Astrocyte (in vitro differentiated cells and primary cell): ENCODE measurements around the gene PDGFRA. TPM values are rescaled to one million over a fixed set of nuclear protein-coding genes. Genes with fewer than 3 reads are reported as not detected.

Source experiments
- DNase-seq: peaks from one replicate; pipeline ENCODE4 v3.0.0-alpha.2; 2010; ENCODE audit warnings: low read depth
- FAIRE-seq: peaks from 2 replicates; lab custom pipeline; 2011; peaks lifted over from hg19 to GRCh38; lab: Jason Lieb, UNC
- H2AFZ ChIP-seq: 2 replicates; pipeline ENCODE4 v1.6.0; 2012; ENCODE audit warnings: low read depth, low read length, inconsistent platforms
- H3K27ac ChIP-seq: 2 replicates; pipeline ENCODE4 v1.5.1; 2011; ENCODE audit warnings: low read depth, low read length, inconsistent platforms
- H3K27me3 ChIP-seq: 2 replicates; pipeline ENCODE4 v1.6.0; 2011; ENCODE audit warnings: low read length, inconsistent platforms; ENCODE audit not compliant: insufficient read depth
- H3K36me3 ChIP-seq: 2 replicates; pipeline ENCODE4 v1.5.1; 2011; ENCODE audit warnings: low read length, inconsistent platforms; ENCODE audit not compliant: insufficient read depth
- H3K4me1 ChIP-seq: 2 replicates; pipeline ENCODE4 v1.5.1; 2011; ENCODE audit warnings: low read length, inconsistent platforms; ENCODE audit not compliant: insufficient read depth
- H3K4me2 ChIP-seq: 2 replicates; pipeline ENCODE4 v1.6.0; 2012; ENCODE audit warnings: low read length, inconsistent platforms
- H3K4me3 ChIP-seq: 2 replicates; pipeline ENCODE4 v1.5.1; 2011; ENCODE audit warnings: low read depth, mild to moderate bottlenecking, low read length, inconsistent platforms; ENCODE audit not compliant: insufficient read depth
- H3K79me2 ChIP-seq: 2 replicates; pipeline ENCODE4 v1.6.0; 2012; ENCODE audit warnings: mild to moderate bottlenecking, low read length, inconsistent platforms; ENCODE audit not compliant: insufficient read depth
- H3K9ac ChIP-seq: 2 replicates; pipeline ENCODE4 v1.6.0; 2012; ENCODE audit warnings: mild to moderate bottlenecking, low read length, inconsistent platforms
- H3K9me3 ChIP-seq: 2 replicates; pipeline ENCODE4 v1.5.1; 2012; ENCODE audit warnings: low read depth, mild to moderate bottlenecking, low read length, inconsistent platforms; ENCODE audit not compliant: insufficient read depth
- H4K20me1 ChIP-seq: 2 replicates; pipeline ENCODE4 v1.6.0; 2012; ENCODE audit warnings: low read length, inconsistent platforms; ENCODE audit not compliant: insufficient read depth
- H3K27ac Mint-ChIP-seq: one replicate; pipeline ENCODE4 v1.8.0; 2021; ENCODE audit warnings: mild to moderate bottlenecking, mixed read lengths; ENCODE audit not compliant: unreplicated experiment
- H3K27me3 Mint-ChIP-seq: one replicate; pipeline ENCODE4 v1.8.0; 2021; ENCODE audit warnings: low read depth, mixed read lengths; ENCODE audit not compliant: unreplicated experiment
- H3K36me3 Mint-ChIP-seq: one replicate; pipeline ENCODE4 v1.8.0; 2021; ENCODE audit warnings: low read depth, mixed read lengths; ENCODE audit not compliant: unreplicated experiment
- H3K4me1 Mint-ChIP-seq: one replicate; pipeline ENCODE4 v1.8.0; 2021; ENCODE audit warnings: low read depth, mixed read lengths; ENCODE audit not compliant: unreplicated experiment
- H3K4me3 Mint-ChIP-seq: one replicate; pipeline ENCODE4 v1.8.0; 2021; ENCODE audit warnings: mild to moderate bottlenecking, moderate library complexity, mixed read lengths; ENCODE audit not compliant: unreplicated experiment
- H3K9me3 Mint-ChIP-seq: one replicate; pipeline ENCODE4 v1.8.0; 2021; ENCODE audit warnings: mild to moderate bottlenecking, mixed read lengths; ENCODE audit not compliant: unreplicated experiment
- EZH2 ChIP-seq: IDR thresholded peaks from 2 replicates; pipeline ENCODE4 v1.6.1; 2012; ENCODE audit warnings: mild to moderate bottlenecking, low read length, inconsistent platforms; ENCODE audit not compliant: insufficient read depth
- total RNA-seq: library from RNA; stranded (reverse); gene quantifications from 2 replicates; pipeline ENCODE4 v1.2.1, GENCODE V29; 2021
- TF ChIP-seq, protein P1 (sequence below): IDR thresholded peaks from 2 replicates; pipeline ENCODE4 v1.5.1; 2011; ENCODE audit warnings: low read depth, mild to moderate bottlenecking, inconsistent platforms, low read length, moderate library complexity; ENCODE audit not compliant: insufficient read depth

The PDGFRA gene
- total RNA-seq, 1 donor from 2014 or later, result 9.2 TPM

- H3K4me1 ChIP-seq, result peaks cover 65% of the 10 kb centered on the region
- H3K27me3 ChIP-seq, result peaks cover 7% of the 10 kb centered on the region
- peak overlapping the region; percentile 69 for H3K9ac ChIP-seq
- H2AFZ ChIP-seq, result peak overlapping the region; percentile 69
- H3K4me1 Mint-ChIP-seq, result peaks cover 17% of the 10 kb centered on the region
- H4K20me1 ChIP-seq, result peaks cover 8% of the 10 kb centered on the region
- peaks cover 30% of the 10 kb centered on the region for H3K27me3 Mint-ChIP-seq
- TF ChIP-seq, protein P1, sequence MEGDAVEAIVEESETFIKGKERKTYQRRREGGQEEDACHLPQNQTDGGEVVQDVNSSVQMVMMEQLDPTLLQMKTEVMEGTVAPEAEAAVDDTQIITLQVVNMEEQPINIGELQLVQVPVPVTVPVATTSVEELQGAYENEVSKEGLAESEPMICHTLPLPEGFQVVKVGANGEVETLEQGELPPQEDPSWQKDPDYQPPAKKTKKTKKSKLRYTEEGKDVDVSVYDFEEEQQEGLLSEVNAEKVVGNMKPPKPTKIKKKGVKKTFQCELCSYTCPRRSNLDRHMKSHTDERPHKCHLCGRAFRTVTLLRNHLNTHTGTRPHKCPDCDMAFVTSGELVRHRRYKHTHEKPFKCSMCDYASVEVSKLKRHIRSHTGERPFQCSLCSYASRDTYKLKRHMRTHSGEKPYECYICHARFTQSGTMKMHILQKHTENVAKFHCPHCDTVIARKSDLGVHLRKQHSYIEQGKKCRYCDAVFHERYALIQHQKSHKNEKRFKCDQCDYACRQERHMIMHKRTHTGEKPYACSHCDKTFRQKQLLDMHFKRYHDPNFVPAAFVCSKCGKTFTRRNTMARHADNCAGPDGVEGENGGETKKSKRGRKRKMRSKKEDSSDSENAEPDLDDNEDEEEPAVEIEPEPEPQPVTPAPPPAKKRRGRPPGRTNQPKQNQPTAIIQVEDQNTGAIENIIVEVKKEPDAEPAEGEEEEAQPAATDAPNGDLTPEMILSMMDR, result no peak
- peak; percentile 56 for TF ChIP-seq EZH2
- H3K4me3 Mint-ChIP-seq, result peak overlapping the region; percentile 85
- DNase-seq, result peak; percentile 62
- H3K27ac Mint-ChIP-seq, result peak overlapping the region; percentile 69
- H3K79me2 ChIP-seq, result peaks cover 48% of the 10 kb centered on the region
- H3K36me3 ChIP-seq, result no peaks in the 10 kb centered on the region
- H3K9me3 ChIP-seq, result no peaks in the 10 kb centered on the region
- peak overlapping the region; percentile 69 for H3K4me3 ChIP-seq
- H3K36me3 Mint-ChIP-seq, result no peaks in the 10 kb centered on the region
- H3K4me2 ChIP-seq, result peak overlapping the region; percentile 92
- peak overlapping the region; percentile 64 for H3K27ac ChIP-seq
- H3K9me3 Mint-ChIP-seq, result no peaks in the 10 kb centered on the region
- no peak for FAIRE-seq
Measured at GRCh38 chr4:54230484-54231418, 1.7 kb downstream of the PDGFRA start.

DNA sequence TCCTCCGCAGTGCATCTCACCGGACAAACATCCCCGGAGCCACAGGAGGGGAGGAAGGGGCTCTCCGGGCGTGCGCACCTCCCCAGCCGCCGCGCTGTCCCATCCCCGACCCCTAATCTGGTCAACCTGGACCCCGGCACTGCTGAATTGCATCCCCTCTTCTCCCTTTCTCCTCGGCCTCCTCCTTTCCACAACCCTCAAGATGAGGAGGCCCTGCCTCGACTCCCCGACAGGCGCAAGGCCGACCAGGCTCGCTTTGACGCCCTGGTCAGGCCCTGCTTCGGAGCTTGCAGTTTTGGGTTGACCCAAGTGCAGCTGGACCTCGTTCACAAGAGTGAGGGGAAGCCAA, 2.3 kb downstream of the PDGFRA start:
- Mint-ChIP-seq H3K27me3 (peaks cover 31% of the 10 kb centered on the region), H3K36me3 (no peaks in the 10 kb centered on the region), H3K9me3 (no peaks in the 10 kb centered on the region), H3K27ac (no peak overlapping the region), H3K4me3 (peak overlapping the region; percentile 85), H3K4me1 (peaks cover 15% of the 10 kb centered on the region)
- H3K4me2 ChIP-seq, result peak overlapping the region; percentile 92
- H3K79me2 ChIP-seq, result peaks cover 54% of the 10 kb centered on the region
- H4K20me1 ChIP-seq, result peaks cover 14% of the 10 kb centered on the region
- H2AFZ ChIP-seq, result peak overlapping the region; percentile 69
- DNase-seq, result no peak
- FAIRE-seq, result no peak
- H3K27me3 ChIP-seq, result peaks cover 7% of the 10 kb centered on the region
- peak overlapping the region; percentile 69 for H3K9ac ChIP-seq
- H3K36me3 ChIP-seq, result no peaks in the 10 kb centered on the region
- peaks cover 58% of the 10 kb centered on the region for H3K4me1 ChIP-seq
- H3K27ac ChIP-seq, result peak overlapping the region; percentile 31
- H3K4me3 ChIP-seq, result peak overlapping the region; percentile 69
- TF ChIP-seq, protein P1, result no peak
- no peak for TF ChIP-seq EZH2
- no peaks in the 10 kb centered on the region for H3K9me3 ChIP-seq
